HEK293 (cell line): Measurements from ENCODE around the gene TMEM232.

Experiments used
- CTCF ChIA-PET: fragments of 350-600 bp; formaldehyde crosslinking; extraction: SDS; loops from one replicate; lab custom pipeline; 2021; ENCODE audit warnings: antibody characterized with exemption; lab: Yijun Ruan, JAX
- POLR2A ChIA-PET: fragments of 300-600 bp; formaldehyde crosslinking; extraction: SDS; loops from one replicate; lab custom pipeline; 2020; ENCODE audit warnings: antibody characterized with exemption, inconsistent platforms; lab: Yijun Ruan, JAX
- H3K27ac ChIP-seq: fragments of 200-500 bp; sonication (Bioruptor generic); 2 replicates; pipeline ENCODE4 v1.5.1; 2014; ENCODE audit warnings: low read depth, low read length, control low read depth, inconsistent platforms; ENCODE audit errors: extremely low read depth
- H3K36me3 ChIP-seq, 2 experiments: fragments of 200-500 bp in 1 of 2; sonication (Bioruptor generic) in 1 of 2; 1 replicate in 1 of 2; 2 replicates in 1 of 2; pipeline ENCODE4 v1.5.1; 2014 to 2017; ENCODE audit warnings: inconsistent platforms in 2 of 2, low read length in 2 of 2; ENCODE audit not compliant: control insufficient read depth in 2 of 2, insufficient read depth in 1 of 2
- H3K4me1 ChIP-seq: fragments of 200-500 bp; sonication (Bioruptor generic); 2 replicates; pipeline ENCODE4 v1.5.1; 2014; ENCODE audit warnings: mild to moderate bottlenecking, low read length, inconsistent platforms; ENCODE audit not compliant: control insufficient read depth, insufficient read depth
- H3K4me3 ChIP-seq: 2 replicates; pipeline ENCODE4 v1.5.1; 2011; ENCODE audit warnings: low read depth, mild to moderate bottlenecking, control low read depth, low read length, moderate library complexity
- H3K9me3 ChIP-seq: fragments of 200-500 bp; sonication (Bioruptor generic); 2 replicates; pipeline ENCODE4 v1.5.1; 2014; ENCODE audit warnings: low read depth, low read length, inconsistent platforms; ENCODE audit not compliant: control insufficient read depth, insufficient read depth
- ZFHX2 ChIP-seq: fragments of 450-650 bp; formaldehyde crosslinking; conservative IDR thresholded peaks from 2 replicates; pipeline ENCODE4 v1.5.1; 2016; ENCODE audit warnings: missing biosample characterization, missing genetic modification characterization
- ZNF133 ChIP-seq: fragments of 450-650 bp; formaldehyde crosslinking; IDR thresholded peaks from 2 replicates; pipeline ENCODE4 v1.5.1; 2016; ENCODE audit warnings: missing biosample characterization, missing genetic modification characterization
- ZNF175 ChIP-seq: fragments of 450-650 bp; formaldehyde crosslinking; IDR thresholded peaks from 2 replicates; pipeline ENCODE4 v1.5.1; 2016; ENCODE audit warnings: missing biosample characterization, missing genetic modification characterization
- ZNF184 ChIP-seq: fragments of 450-650 bp; IDR thresholded peaks from 2 replicates; pipeline ENCODE4 v1.5.1; 2018; ENCODE audit warnings: missing biosample characterization, mild to moderate bottlenecking, missing genetic modification characterization
- ZNF292 ChIP-seq: fragments of 450-650 bp; formaldehyde crosslinking; IDR thresholded peaks from 2 replicates; pipeline ENCODE4 v1.5.1; 2016; ENCODE audit warnings: low read depth, missing biosample characterization, missing genetic modification characterization, borderline replicate concordance
- ZNF335 ChIP-seq: fragments of 450-650 bp; formaldehyde crosslinking; conservative IDR thresholded peaks from 2 replicates; pipeline ENCODE4 v1.5.1; 2016; ENCODE audit warnings: missing biosample characterization, missing genetic modification characterization
- ZNF416 ChIP-seq: fragments of 450-650 bp; formaldehyde crosslinking; IDR thresholded peaks from 2 replicates; pipeline ENCODE4 v1.5.1; 2016; ENCODE audit warnings: missing biosample characterization, missing genetic modification characterization
- ZNF501 ChIP-seq: fragments of 450-650 bp; formaldehyde crosslinking; IDR thresholded peaks from 2 replicates; pipeline ENCODE4 v1.5.1; 2016; ENCODE audit warnings: missing biosample characterization, missing genetic modification characterization
- ZNF654 ChIP-seq: fragments of 450-650 bp; formaldehyde crosslinking; IDR thresholded peaks from 2 replicates; pipeline ENCODE4 v1.5.1; 2016; ENCODE audit warnings: low read depth, missing biosample characterization, missing genetic modification characterization
- ZNF843 ChIP-seq: fragments of 450-650 bp; formaldehyde crosslinking; IDR thresholded peaks from 2 replicates; pipeline ENCODE4 v1.5.1; 2016; ENCODE audit warnings: missing biosample characterization, missing genetic modification characterization
- TF ChIP-seq, protein P1 (sequence below): fragments of 450-650 bp; formaldehyde crosslinking; IDR thresholded peaks from 2 replicates; pipeline ENCODE4 v1.5.1; 2016; ENCODE audit warnings: missing biosample characterization, missing genetic modification characterization
- TF ChIP-seq, protein P2 (sequence below): fragments of 450-650 bp; formaldehyde crosslinking; IDR thresholded peaks from 2 replicates; pipeline ENCODE4 v1.5.1; 2017; ENCODE audit warnings: missing biosample characterization, missing genetic modification characterization
- TF ChIP-seq, protein P3 (sequence below): fragments of 450-650 bp; formaldehyde crosslinking; IDR thresholded peaks from 2 replicates; pipeline ENCODE4 v1.5.1; 2016; ENCODE audit warnings: missing biosample characterization, missing genetic modification characterization, low read depth
- TF ChIP-seq, protein P4 (sequence below): fragments of 450-650 bp; formaldehyde crosslinking; conservative IDR thresholded peaks from 2 replicates; pipeline ENCODE4 v1.5.1; 2016; ENCODE audit warnings: low read depth, missing biosample characterization, missing genetic modification characterization

The TMEM232 gene

DNA sequence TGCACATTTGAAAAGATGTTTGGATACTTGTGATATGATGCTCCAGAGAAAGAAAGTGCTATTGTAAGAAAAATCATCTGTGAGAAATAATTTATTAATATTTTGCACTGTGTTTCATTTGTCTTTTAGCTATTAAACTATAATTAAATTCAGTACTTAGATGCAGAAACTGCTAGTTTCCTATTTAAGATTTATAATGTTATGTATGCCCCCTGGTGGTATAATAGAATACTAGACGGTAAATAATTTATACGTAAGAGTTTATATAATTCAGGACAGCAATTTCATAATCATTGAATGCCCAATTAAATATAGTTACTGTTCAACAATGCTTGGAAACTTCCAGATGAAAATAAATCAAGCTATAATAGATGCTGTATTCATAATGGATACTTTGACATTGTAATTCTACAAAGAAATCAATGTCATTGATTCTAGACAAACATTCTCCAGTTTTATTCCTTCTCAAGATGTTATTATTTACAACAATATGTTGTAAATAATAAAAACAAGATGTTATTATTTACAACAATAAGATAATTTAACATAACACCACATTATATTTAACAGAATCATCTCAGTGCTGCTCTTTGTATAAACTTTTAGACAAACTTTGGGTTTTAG is 101.0 kb downstream of the TMEM232 start:
- ChIA-PET CTCF (interaction anchor here (0.6 to 1.9 kb wide), 14 partner anchors 10 to 814 kb away, joined by 3 to 7 read pairs (median 3); no protein-coding TSS in a partner anchor), POLR2A (no interaction called here)
- TF ChIP-seq ZNF133 (tag by site-specific recombination) (no peak), ZNF654 (tag by site-specific recombination) (peak; percentile 47)
- TF ChIP-seq, all 188 proteins: peak for 1

DNA sequence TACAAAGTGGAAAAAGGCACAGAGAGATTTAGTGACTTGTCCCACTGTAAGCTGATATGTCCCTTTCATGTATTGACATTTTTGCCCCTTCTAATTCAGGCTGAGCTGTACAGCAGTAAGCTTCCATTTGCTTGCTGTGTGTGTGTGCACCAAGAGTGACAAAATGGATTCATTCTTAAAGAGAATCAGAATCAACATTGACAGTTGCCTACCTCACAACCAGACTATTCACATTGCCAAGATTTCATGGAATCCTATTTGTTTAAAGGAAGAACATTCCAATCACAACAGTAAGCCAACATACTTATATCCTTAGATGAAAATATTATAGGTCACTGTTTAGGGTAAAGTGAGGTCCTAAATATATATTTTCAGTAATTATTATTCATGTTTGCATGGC is 102.6 kb downstream of the TMEM232 start:
- no peaks in the 10 kb centered on the region for H3K9me3 ChIP-seq
- POLR2A ChIA-PET, result no interaction called here
- no peak overlapping the region for H3K4me3 ChIP-seq
- TF ChIP-seq ZNF175 (tag by site-specific recombination) (no peak), ZNF292 (tag by site-specific recombination) (no peak), ZNF501 (tag by site-specific recombination) (no peak), ZNF335 (tag by site-specific recombination) (no peak), ZNF843 (no peak), ZNF416 (no peak), ZFHX2 (tag by site-specific recombination) (no peak), ZNF184 (tag by site-specific recombination) (no peak)
- TF ChIP-seq, protein P1, sequence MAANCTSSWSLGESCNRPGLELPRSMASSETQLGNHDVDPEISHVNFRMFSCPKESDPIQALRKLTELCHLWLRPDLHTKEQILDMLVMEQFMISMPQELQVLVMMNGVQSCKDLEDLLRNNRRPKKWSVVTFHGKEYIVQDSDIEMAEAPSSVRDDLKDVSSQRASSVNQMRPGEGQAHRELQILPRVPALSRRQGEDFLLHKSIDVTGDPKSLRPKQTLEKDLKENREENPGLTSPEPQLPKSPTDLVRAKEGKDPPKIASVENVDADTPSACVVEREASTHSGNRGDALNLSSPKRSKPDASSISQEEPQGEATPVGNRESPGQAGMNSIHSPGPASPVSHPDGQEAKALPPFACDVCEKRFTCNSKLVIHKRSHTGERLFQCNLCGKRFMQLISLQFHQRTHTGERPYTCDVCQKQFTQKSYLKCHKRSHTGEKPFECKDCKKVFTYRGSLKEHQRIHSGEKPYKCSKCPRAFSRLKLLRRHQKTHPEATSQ (tag by site-specific recombination), result no peak
- TF ChIP-seq, protein P2, sequence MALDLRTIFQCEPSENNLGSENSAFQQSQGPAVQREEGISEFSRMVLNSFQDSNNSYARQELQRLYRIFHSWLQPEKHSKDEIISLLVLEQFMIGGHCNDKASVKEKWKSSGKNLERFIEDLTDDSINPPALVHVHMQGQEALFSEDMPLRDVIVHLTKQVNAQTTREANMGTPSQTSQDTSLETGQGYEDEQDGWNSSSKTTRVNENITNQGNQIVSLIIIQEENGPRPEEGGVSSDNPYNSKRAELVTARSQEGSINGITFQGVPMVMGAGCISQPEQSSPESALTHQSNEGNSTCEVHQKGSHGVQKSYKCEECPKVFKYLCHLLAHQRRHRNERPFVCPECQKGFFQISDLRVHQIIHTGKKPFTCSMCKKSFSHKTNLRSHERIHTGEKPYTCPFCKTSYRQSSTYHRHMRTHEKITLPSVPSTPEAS (tag by site-specific recombination), result no peak
- TF ChIP-seq, protein P3, sequence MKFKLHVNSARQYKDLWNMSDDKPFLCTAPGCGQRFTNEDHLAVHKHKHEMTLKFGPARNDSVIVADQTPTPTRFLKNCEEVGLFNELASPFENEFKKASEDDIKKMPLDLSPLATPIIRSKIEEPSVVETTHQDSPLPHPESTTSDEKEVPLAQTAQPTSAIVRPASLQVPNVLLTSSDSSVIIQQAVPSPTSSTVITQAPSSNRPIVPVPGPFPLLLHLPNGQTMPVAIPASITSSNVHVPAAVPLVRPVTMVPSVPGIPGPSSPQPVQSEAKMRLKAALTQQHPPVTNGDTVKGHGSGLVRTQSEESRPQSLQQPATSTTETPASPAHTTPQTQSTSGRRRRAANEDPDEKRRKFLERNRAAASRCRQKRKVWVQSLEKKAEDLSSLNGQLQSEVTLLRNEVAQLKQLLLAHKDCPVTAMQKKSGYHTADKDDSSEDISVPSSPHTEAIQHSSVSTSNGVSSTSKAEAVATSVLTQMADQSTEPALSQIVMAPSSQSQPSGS (tag by site-specific recombination), result no peak
- TF ChIP-seq, protein P4, sequence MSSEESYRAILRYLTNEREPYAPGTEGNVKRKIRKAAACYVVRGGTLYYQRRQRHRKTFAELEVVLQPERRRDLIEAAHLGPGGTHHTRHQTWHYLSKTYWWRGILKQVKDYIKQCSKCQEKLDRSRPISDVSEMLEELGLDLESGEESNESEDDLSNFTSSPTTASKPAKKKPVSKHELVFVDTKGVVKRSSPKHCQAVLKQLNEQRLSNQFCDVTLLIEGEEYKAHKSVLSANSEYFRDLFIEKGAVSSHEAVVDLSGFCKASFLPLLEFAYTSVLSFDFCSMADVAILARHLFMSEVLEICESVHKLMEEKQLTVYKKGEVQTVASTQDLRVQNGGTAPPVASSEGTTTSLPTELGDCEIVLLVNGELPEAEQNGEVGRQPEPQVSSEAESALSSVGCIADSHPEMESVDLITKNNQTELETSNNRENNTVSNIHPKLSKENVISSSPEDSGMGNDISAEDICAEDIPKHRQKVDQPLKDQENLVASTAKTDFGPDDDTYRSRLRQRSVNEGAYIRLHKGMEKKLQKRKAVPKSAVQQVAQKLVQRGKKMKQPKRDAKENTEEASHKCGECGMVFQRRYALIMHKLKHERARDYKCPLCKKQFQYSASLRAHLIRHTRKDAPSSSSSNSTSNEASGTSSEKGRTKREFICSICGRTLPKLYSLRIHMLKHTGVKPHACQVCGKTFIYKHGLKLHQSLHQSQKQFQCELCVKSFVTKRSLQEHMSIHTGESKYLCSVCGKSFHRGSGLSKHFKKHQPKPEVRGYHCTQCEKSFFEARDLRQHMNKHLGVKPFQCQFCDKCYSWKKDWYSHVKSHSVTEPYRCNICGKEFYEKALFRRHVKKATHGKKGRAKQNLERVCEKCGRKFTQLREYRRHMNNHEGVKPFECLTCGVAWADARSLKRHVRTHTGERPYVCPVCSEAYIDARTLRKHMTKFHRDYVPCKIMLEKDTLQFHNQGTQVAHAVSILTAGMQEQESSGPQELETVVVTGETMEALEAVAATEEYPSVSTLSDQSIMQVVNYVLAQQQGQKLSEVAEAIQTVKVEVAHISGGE (tag by site-specific recombination), result no peak
- TF ChIP-seq, all 188 proteins: peak for 0
- Histone ChIP-seq H3K27ac (no peak overlapping the region), H3K4me1 (no peaks in the 10 kb centered on the region), H3K36me3 (no peaks in the 10 kb centered on the region)
- CTCF ChIA-PET, result interaction anchor here (1.0 to 1.9 kb wide), 2 partner anchors 34 to 183 kb away, joined by 3 to 12 read pairs; no protein-coding TSS in a partner anchor

More for the DNA sequence above, 101.0 kb downstream of the TMEM232 start:
- Histone ChIP-seq H3K36me3 (no peaks in the 10 kb centered on the region), H3K4me1 (no peaks in the 10 kb centered on the region), H3K27ac (no peak overlapping the region), H3K4me3 (no peak overlapping the region), H3K9me3 (no peaks in the 10 kb centered on the region)
